Liver (tissue), 3 donors: ENCODE results near the gene RAP1GAP2.

Source experiments
- CTCF ChIP-seq: fragments of 150-350 bp; IDR thresholded peaks from 2 replicates; pipeline ENCODE4 v1.5.1; 2017; ENCODE audit warnings: improper control_type of control experiment, low read depth, low read length; ENCODE audit not compliant: missing input control
- MAX ChIP-seq: IDR thresholded peaks from 2 replicates; pipeline ENCODE4 v1.6.1; 2016; ENCODE audit warnings: antibody characterized with exemption
- SP1 ChIP-seq: IDR thresholded peaks from 2 replicates; pipeline ENCODE4 v1.6.1; 2018; ENCODE audit warnings: antibody characterized with exemption, mild to moderate bottlenecking
- TF ChIP-seq, protein P1 (sequence below): IDR thresholded peaks from 2 replicates; pipeline ENCODE4 v1.6.1; 2016; ENCODE audit warnings: antibody characterized with exemption
- TF ChIP-seq, protein P2 (sequence below): IDR thresholded peaks from 2 replicates; pipeline ENCODE4 v1.6.1; 2016; ENCODE audit warnings: antibody characterized with exemption
- donor health status: healthy.
- donor health status: healthy.

DNA sequence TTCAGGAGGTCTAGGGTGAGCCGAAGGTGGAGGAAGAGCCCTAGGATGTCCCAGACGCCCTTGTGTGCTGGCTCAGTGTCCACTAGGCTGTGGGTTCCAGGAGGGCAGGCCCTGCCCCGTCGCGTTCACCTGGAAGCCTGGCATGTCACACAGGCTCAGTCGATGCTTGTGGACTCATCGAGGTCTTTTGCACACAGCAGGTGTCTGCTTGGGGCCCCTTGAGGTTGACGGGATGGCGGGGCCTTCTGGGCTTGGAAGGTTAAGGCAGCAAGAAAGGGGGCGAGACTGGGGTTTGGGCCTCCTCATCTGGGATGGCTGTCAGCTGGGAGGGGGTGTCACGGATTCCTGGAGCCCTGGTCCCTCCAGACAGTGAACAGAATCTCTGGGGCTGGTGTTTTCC, 1.9 kb downstream of the RAP1GAP2 start:
- TF ChIP-seq MAX (no peak), CTCF (no peak), SP1 (no peak)
- TF ChIP-seq, protein P1, sequence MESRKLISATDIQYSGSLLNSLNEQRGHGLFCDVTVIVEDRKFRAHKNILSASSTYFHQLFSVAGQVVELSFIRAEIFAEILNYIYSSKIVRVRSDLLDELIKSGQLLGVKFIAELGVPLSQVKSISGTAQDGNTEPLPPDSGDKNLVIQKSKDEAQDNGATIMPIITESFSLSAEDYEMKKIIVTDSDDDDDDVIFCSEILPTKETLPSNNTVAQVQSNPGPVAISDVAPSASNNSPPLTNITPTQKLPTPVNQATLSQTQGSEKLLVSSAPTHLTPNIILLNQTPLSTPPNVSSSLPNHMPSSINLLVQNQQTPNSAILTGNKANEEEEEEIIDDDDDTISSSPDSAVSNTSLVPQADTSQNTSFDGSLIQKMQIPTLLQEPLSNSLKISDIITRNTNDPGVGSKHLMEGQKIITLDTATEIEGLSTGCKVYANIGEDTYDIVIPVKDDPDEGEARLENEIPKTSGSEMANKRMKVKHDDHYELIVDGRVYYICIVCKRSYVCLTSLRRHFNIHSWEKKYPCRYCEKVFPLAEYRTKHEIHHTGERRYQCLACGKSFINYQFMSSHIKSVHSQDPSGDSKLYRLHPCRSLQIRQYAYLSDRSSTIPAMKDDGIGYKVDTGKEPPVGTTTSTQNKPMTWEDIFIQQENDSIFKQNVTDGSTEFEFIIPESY: no peak
- TF ChIP-seq, protein P2, sequence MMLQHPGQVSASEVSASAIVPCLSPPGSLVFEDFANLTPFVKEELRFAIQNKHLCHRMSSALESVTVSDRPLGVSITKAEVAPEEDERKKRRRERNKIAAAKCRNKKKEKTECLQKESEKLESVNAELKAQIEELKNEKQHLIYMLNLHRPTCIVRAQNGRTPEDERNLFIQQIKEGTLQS: no peak
